PC-9 (cell line): ENCODE data around the gene CSK. TPM values are rescaled to one million over a fixed set of nuclear protein-coding genes. Genes with fewer than 3 reads are reported as not detected.

Source experiments
- BruUV-seq: library from RNA; stranded (reverse); fragments of 400-500 nt; replicated peaks from 2 replicates; lab custom pipeline; 2021; lab: Mats Ljungman, UMichigan
- CTCF ChIA-PET: fragments of 300-600 bp; sonication (Branson Sonifier 250); formaldehyde crosslinking; loops from one replicate; lab custom pipeline; 2022; ENCODE audit warnings: antibody characterized with exemption; lab: Charles Lee
- POLR2A ChIA-PET: fragments of 300-600 bp; sonication (Branson Sonifier 250); formaldehyde crosslinking; loops from one replicate; lab custom pipeline; 2022; ENCODE audit warnings: antibody characterized with exemption; ENCODE audit not compliant: unreplicated experiment; lab: Charles Lee
- DNase-seq, 2 experiments: peaks; one replicate each; pipeline versions ENCODE4 v3.0.0 to v3.0.0-alpha.2; 2015 to 2022; ENCODE audit warnings: mixed read lengths in 1 of 2
- H2AFZ ChIP-seq: fragments of 200-600 bp; sonication (generic); 2 replicates; pipeline ENCODE4 v1.8.1; 2017; ENCODE audit warnings: antibody characterized with exemption
- H3F3A ChIP-seq: fragments of 200-600 bp; sonication (generic); 2 replicates; pipeline ENCODE4 v1.8.1; 2017; ENCODE audit warnings: antibody characterized with exemption, mild to moderate bottlenecking, low read depth; ENCODE audit not compliant: insufficient read depth
- H3K27ac ChIP-seq: fragments of 200-600 bp; sonication (generic); 2 replicates; pipeline ENCODE4 v1.6.1; 2016; ENCODE audit warnings: mixed run types
- H3K27me3 ChIP-seq: fragments of 200-600 bp; sonication (generic); 2 replicates; pipeline ENCODE4 v1.6.1; 2016; ENCODE audit warnings: low read depth, mixed run types; ENCODE audit not compliant: insufficient read depth
- H3K36me3 ChIP-seq: fragments of 200-600 bp; sonication (generic); 2 replicates; pipeline ENCODE4 v1.6.1; 2016; ENCODE audit warnings: low read depth, mixed run types
- H3K4me1 ChIP-seq: fragments of 200-600 bp; sonication (generic); replicated peaks from 2 replicates; pipeline ENCODE4 v1.6.1; 2016; ENCODE audit warnings: mixed run types; ENCODE audit not compliant: insufficient read depth
- H3K4me2 ChIP-seq: fragments of 200-600 bp; sonication (generic); 2 replicates; pipeline ENCODE4 v1.6.1; 2017; ENCODE audit warnings: mixed run types
- H3K4me3 ChIP-seq: fragments of 200-600 bp; sonication (generic); 2 replicates; pipeline ENCODE4 v1.6.1; 2016; ENCODE audit warnings: mixed run types
- H3K79me2 ChIP-seq: fragments of 200-600 bp; sonication (generic); 2 replicates; pipeline ENCODE4 v1.6.1; 2017; ENCODE audit warnings: low read depth, mixed run types
- H3K9me2 ChIP-seq: fragments of 200-600 bp; sonication (generic); 2 replicates; pipeline ENCODE4 v1.8.1; 2017; ENCODE audit warnings: mild to moderate bottlenecking; ENCODE audit not compliant: insufficient read depth
- H3K9me3 ChIP-seq: fragments of 200-600 bp; sonication (generic); 2 replicates; pipeline ENCODE4 v1.8.1; 2016; ENCODE audit warnings: low read depth; ENCODE audit not compliant: insufficient read depth
- H4K20me1 ChIP-seq: fragments of 200-600 bp; sonication (generic); 2 replicates; pipeline ENCODE4 v1.8.1; 2017; ENCODE audit not compliant: insufficient read depth
- EZH2 ChIP-seq: fragments of 200-600 bp; sonication (generic); IDR thresholded peaks from 2 replicates; pipeline ENCODE4 v1.8.0; 2017; ENCODE audit warnings: antibody characterized with exemption, low read depth
- intact Hi-C: fragments of 100-400 bp; cut with micrococcal nuclease; formaldehyde crosslinking; loops from one replicate; pipeline ENCODE4 v1.10.0; 2022; ENCODE audit not compliant: unreplicated experiment
- total RNA-seq: library from RNA; stranded (reverse); gene quantifications from 2 replicates; pipeline ENCODE4 v1.2.3, GENCODE V29; 2021
- TF ChIP-seq, protein P1 (sequence below): fragments of 200-600 bp; sonication (generic); conservative IDR thresholded peaks from 2 replicates; pipeline ENCODE4 v1.6.1; 2017; ENCODE audit warnings: mixed run types, antibody characterized with exemption, mild to moderate bottlenecking, moderate library complexity

CSK gene
- total RNA-seq, 1 experiment from 2014 or later, result 78.3 TPM

- Histone ChIP-seq H3F3A (peaks cover 6% of the 10 kb centered on the region; the same call in 1 of the 2 replicates), H3K4me3 (no peak overlapping the region), H3K27ac (no peak overlapping the region), H3K79me2 (no peaks in the 10 kb centered on the region), H3K9me3 (no peaks in the 10 kb centered on the region), H4K20me1 (no peaks in the 10 kb centered on the region), H3K4me1 (peaks cover 14% of the 10 kb centered on the region), H2AFZ (no peak overlapping the region), H3K9me2 (no peaks in the 10 kb centered on the region), H3K4me2 (no peak overlapping the region), H3K36me3 (no peaks in the 10 kb centered on the region), H3K27me3 (no peaks in the 10 kb centered on the region)
- DNase-seq, result peak in 1 of 2 experiments; percentile 57
- ChIA-PET POLR2A (no interaction called here), CTCF (no interaction called here)
- no TSS peak for BruUV-seq
- intact Hi-C loops, result no loop called here
- TF ChIP-seq EZH2, result no peak
- TF ChIP-seq, protein P1, sequence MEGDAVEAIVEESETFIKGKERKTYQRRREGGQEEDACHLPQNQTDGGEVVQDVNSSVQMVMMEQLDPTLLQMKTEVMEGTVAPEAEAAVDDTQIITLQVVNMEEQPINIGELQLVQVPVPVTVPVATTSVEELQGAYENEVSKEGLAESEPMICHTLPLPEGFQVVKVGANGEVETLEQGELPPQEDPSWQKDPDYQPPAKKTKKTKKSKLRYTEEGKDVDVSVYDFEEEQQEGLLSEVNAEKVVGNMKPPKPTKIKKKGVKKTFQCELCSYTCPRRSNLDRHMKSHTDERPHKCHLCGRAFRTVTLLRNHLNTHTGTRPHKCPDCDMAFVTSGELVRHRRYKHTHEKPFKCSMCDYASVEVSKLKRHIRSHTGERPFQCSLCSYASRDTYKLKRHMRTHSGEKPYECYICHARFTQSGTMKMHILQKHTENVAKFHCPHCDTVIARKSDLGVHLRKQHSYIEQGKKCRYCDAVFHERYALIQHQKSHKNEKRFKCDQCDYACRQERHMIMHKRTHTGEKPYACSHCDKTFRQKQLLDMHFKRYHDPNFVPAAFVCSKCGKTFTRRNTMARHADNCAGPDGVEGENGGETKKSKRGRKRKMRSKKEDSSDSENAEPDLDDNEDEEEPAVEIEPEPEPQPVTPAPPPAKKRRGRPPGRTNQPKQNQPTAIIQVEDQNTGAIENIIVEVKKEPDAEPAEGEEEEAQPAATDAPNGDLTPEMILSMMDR, result no peak
Measured at GRCh38 chr15:74828835-74829234, 47.0 kb downstream of the CSK start.

GRCh38 chr15:74829486-74829885 lies 47.6 kb downstream of the CSK start:
- Histone ChIP-seq H3K27ac (no peak overlapping the region), H3F3A (peaks cover 6% of the 10 kb centered on the region; the same call in 1 of the 2 replicates), H3K9me2 (no peaks in the 10 kb centered on the region), H3K4me3 (no peak overlapping the region), H3K4me1 (peaks cover 14% of the 10 kb centered on the region), H3K4me2 (no peak overlapping the region), H4K20me1 (no peaks in the 10 kb centered on the region), H3K27me3 (no peaks in the 10 kb centered on the region), H3K9me3 (no peaks in the 10 kb centered on the region), H2AFZ (no peak overlapping the region), H3K36me3 (no peaks in the 10 kb centered on the region), H3K79me2 (no peaks in the 10 kb centered on the region)
- TF ChIP-seq EZH2, result no peak
- TF ChIP-seq, protein P1, result no peak
- intact Hi-C loops, result no loop called here
- BruUV-seq, result no TSS peak
- ChIA-PET CTCF (interaction anchor here (0.5 kb wide), 1 partner anchor 42 kb away, joined by 4 read pairs; no protein-coding TSS in a partner anchor), POLR2A (no interaction called here)
- peak in 1 of 2 experiments; percentile 37 for DNase-seq

- no peak overlapping the region for H3K27ac ChIP-seq
- CTCF ChIA-PET, result interaction anchor here (0.5 kb wide), 1 partner anchor 42 kb away, joined by 4 read pairs; no protein-coding TSS in a partner anchor
Measured at GRCh38 chr15:74829991-74830390, 48.1 kb downstream of the CSK start.

More at GRCh38 chr15:74829991-74830390, 48.1 kb downstream of the CSK start:
- Histone ChIP-seq H4K20me1 (no peaks in the 10 kb centered on the region), H3K4me3 (no peak overlapping the region), H3K9me3 (no peaks in the 10 kb centered on the region), H3K36me3 (no peaks in the 10 kb centered on the region), H3F3A (peaks cover 6% of the 10 kb centered on the region; the same call in 1 of the 2 replicates), H2AFZ (no peak overlapping the region), H3K9me2 (no peaks in the 10 kb centered on the region), H3K4me1 (peaks cover 14% of the 10 kb centered on the region), H3K79me2 (no peaks in the 10 kb centered on the region), H3K4me2 (no peak overlapping the region), H3K27me3 (no peaks in the 10 kb centered on the region)
- TF ChIP-seq, protein P1, result no peak
- no peak for TF ChIP-seq EZH2
- DNase-seq, result no peak
- BruUV-seq, result no TSS peak
- intact Hi-C loops, result no loop called here
- POLR2A ChIA-PET, result no interaction called here
